IMR-90 (cell line): ENCODE measurements around the gene C16orf90. TPM values are rescaled to one million over a fixed set of nuclear protein-coding genes. Genes with fewer than 3 reads are reported as not detected.

ENCODE experiments used
- ATAC-seq: fragments of 200-7000 bp; cut with Tn5 transposase; 2 replicates; pipeline ENCODE4 v1.9.1; 2020; ENCODE audit warnings: low read depth, mild to moderate bottlenecking, moderate library complexity
- BruUV-seq: library from RNA; stranded (reverse); fragments of 400-500 nt; replicated peaks from 2 replicates; lab custom pipeline; 2021; lab: Mats Ljungman, UMichigan
- CTCF ChIA-PET: fragments of 300-600 bp; formaldehyde crosslinking; extraction: SDS; loops from one replicate; lab custom pipeline; 2021; ENCODE audit warnings: antibody characterized with exemption; lab: Yijun Ruan, JAX
- POLR2A ChIA-PET: fragments of 300-600 bp; sonication (Branson Sonifier 250); formaldehyde crosslinking; loops from one replicate; lab custom pipeline; 2022; ENCODE audit warnings: antibody characterized with exemption; ENCODE audit not compliant: unreplicated experiment; lab: Charles Lee
- DNase-seq: peaks from one replicate; pipeline ENCODE4 v3.0.0; 2013
- H2AFZ ChIP-seq: replicated peaks from 2 replicates; pipeline ENCODE3; 2013; ENCODE audit warnings: low read length, mild to moderate bottlenecking; ENCODE audit not compliant: poor library complexity
- H2AK5ac ChIP-seq: 2 replicates; pipeline ENCODE4 v1.6.1; 2013; ENCODE audit warnings: low read depth, low read length, inconsistent platforms
- H2AK9ac ChIP-seq: replicated peaks from 2 replicates; pipeline ENCODE3; 2013; ENCODE audit warnings: mild to moderate bottlenecking, low read depth, low read length, moderate library complexity; ENCODE audit not compliant: poor library complexity
- H2BK120ac ChIP-seq: 2 replicates; pipeline ENCODE4 v1.6.1; 2013; ENCODE audit warnings: low read depth, low read length, inconsistent platforms
- H2BK15ac ChIP-seq: 3 replicates; pipeline ENCODE4 v1.6.1; 2013; ENCODE audit warnings: low read depth, low read length, inconsistent platforms
- H2BK20ac ChIP-seq: 2 replicates; pipeline ENCODE4 v1.6.1; 2013; ENCODE audit warnings: low read depth, mild to moderate bottlenecking, inconsistent platforms, low read length, moderate library complexity
- H2BK5ac ChIP-seq: 2 replicates; pipeline ENCODE4 v1.6.1; 2013; ENCODE audit warnings: mild to moderate bottlenecking, low read depth, low read length, inconsistent platforms; ENCODE audit not compliant: poor library complexity, severe bottlenecking
- H3K14ac ChIP-seq: replicated peaks from 2 replicates; pipeline ENCODE4 v1.6.1; 2013; ENCODE audit warnings: low read depth, low read length, inconsistent platforms
- H3K18ac ChIP-seq: 2 replicates; pipeline ENCODE4 v1.6.1; 2013; ENCODE audit warnings: low read depth, low read length, control low read depth
- H3K23ac ChIP-seq: 2 replicates; pipeline ENCODE4 v1.6.1; 2013; ENCODE audit warnings: low read depth, low read length, inconsistent platforms
- H3K27ac ChIP-seq: 2 replicates; pipeline ENCODE4 v1.5.1; 2013; ENCODE audit warnings: mild to moderate bottlenecking, control low read depth, low read length; ENCODE audit not compliant: insufficient read depth
- H3K27me3 ChIP-seq: 2 replicates; pipeline ENCODE4 v1.6.1; 2013; ENCODE audit warnings: low read length; ENCODE audit not compliant: control insufficient read depth, insufficient read depth
- H3K36me3 ChIP-seq: 2 replicates; pipeline ENCODE4 v1.6.1; 2013; ENCODE audit warnings: low read length, mixed read lengths; ENCODE audit not compliant: control insufficient read depth, insufficient read depth
- H3K4ac ChIP-seq: 2 replicates; pipeline ENCODE4 v1.6.1; 2013; ENCODE audit warnings: low read depth, low read length, inconsistent platforms
- H3K4me1 ChIP-seq: 2 replicates; pipeline ENCODE4 v1.6.1; 2013; ENCODE audit warnings: low read length, mixed read lengths; ENCODE audit not compliant: control insufficient read depth, insufficient read depth
- H3K4me2 ChIP-seq: 2 replicates; pipeline ENCODE4 v1.6.1; 2013; ENCODE audit warnings: low read depth, mild to moderate bottlenecking, control low read depth, low read length, moderate library complexity
- H3K4me3 ChIP-seq: 2 replicates; pipeline ENCODE4 v1.5.1; 2013; ENCODE audit warnings: low read depth, mild to moderate bottlenecking, control low read depth, low read length, moderate library complexity; ENCODE audit not compliant: insufficient read depth
- H3K56ac ChIP-seq: 2 replicates; pipeline ENCODE4 v1.6.1; 2013; ENCODE audit warnings: low read length, inconsistent platforms; ENCODE audit not compliant: insufficient read depth; ENCODE audit errors: extremely low read depth
- H3K79me1 ChIP-seq, 2 experiments: 2 replicates each; pipeline ENCODE4 v1.6.1; 2013; ENCODE audit warnings: low read length in 2 of 2, inconsistent platforms in 1 of 2, low read depth in 1 of 2
- H3K9ac ChIP-seq: 2 replicates; pipeline ENCODE4 v1.6.1; 2013; ENCODE audit warnings: low read depth, low read length, control low read depth
- H3K9me1 ChIP-seq: 2 replicates; pipeline ENCODE4 v1.6.1; 2013; ENCODE audit warnings: low read length, inconsistent platforms; ENCODE audit not compliant: insufficient read depth
- H3K9me3 ChIP-seq: 2 replicates; pipeline ENCODE4 v1.6.1; 2013; ENCODE audit warnings: low read length; ENCODE audit not compliant: control insufficient read depth, insufficient read depth
- H4K20me1 ChIP-seq: 2 replicates; pipeline ENCODE4 v1.6.1; 2013; ENCODE audit warnings: low read length, inconsistent platforms; ENCODE audit not compliant: insufficient read depth
- H4K5ac ChIP-seq: 2 replicates; pipeline ENCODE4 v1.6.1; 2013; ENCODE audit warnings: mild to moderate bottlenecking, low read depth, low read length, control low read depth
- H4K8ac ChIP-seq, 2 experiments: 2 replicates each; pipeline ENCODE4 v1.6.1; 2013; ENCODE audit warnings: low read depth in 2 of 2, low read length in 2 of 2, control low read depth in 1 of 2, inconsistent platforms in 1 of 2
- H4K91ac ChIP-seq: 2 replicates; pipeline ENCODE4 v1.6.1; 2013; ENCODE audit warnings: low read depth, low read length, inconsistent platforms; ENCODE audit not compliant: insufficient read depth
- MAFK ChIP-seq: IDR thresholded peaks from 2 replicates; pipeline ENCODE4 v1.6.1; 2012; ENCODE audit warnings: low read depth, low read length, improper control_type of control experiment
- MAZ ChIP-seq: IDR thresholded peaks from 2 replicates; pipeline ENCODE4 v1.6.1; 2012; ENCODE audit warnings: low read depth, mild to moderate bottlenecking, low read length, improper control_type of control experiment, moderate library complexity, borderline replicate concordance
- MXI1 ChIP-seq: IDR thresholded peaks from 2 replicates; pipeline ENCODE4 v1.6.1; 2012; ENCODE audit warnings: low read depth, mild to moderate bottlenecking, low read length, moderate library complexity, borderline replicate concordance
- NFE2L2 ChIP-seq: fragments of 150-350 bp; IDR thresholded peaks from 2 replicates; pipeline ENCODE4 v1.6.1; 2016; ENCODE audit warnings: low read depth, mild to moderate bottlenecking, low read length
- POLR2A ChIP-seq: IDR thresholded peaks from 2 replicates; pipeline ENCODE4 v1.6.1; 2012; ENCODE audit warnings: mild to moderate bottlenecking, low read depth, low read length
- RAD21 ChIP-seq: IDR thresholded peaks from 2 replicates; pipeline ENCODE4 v1.6.1; 2012; ENCODE audit warnings: low read length, improper control_type of control experiment
- RFX5 ChIP-seq: IDR thresholded peaks from 2 replicates; pipeline ENCODE4 v1.8.0; 2012; ENCODE audit warnings: low read depth, mild to moderate bottlenecking, low read length, moderate library complexity
- WGBS, 2 experiments: methylation state at CpG; one replicate each; pipeline versions ENCODE4 v1.1.5 to v1.1.7; 2013; ENCODE audit warnings: missing lambda C conversion rate in 2 of 2; ENCODE audit not compliant: insufficient read length in 1 of 2; ENCODE audit errors: extremely low coverage in 2 of 2; 5-methylcytosine and 5-hydroxymethylcytosine counted together
- dilution Hi-C: fragments of 300-500 bp; cut with HindIII; formaldehyde crosslinking; loops from one replicate; pipeline ENCODE4 v1.14.3; 2018; ENCODE audit warnings: low sequenced_read_pairs; ENCODE audit not compliant: unreplicated experiment
- in situ Hi-C: fragments of 300-500 bp; cut with MboI; formaldehyde crosslinking; loops from 3 replicates; pipeline ENCODE4 v1.14.3; 2019; ENCODE audit warnings: low sequenced_read_pairs, inconsistent platforms, mixed read lengths
- intact Hi-C: fragments of 100-400 bp; cut with micrococcal nuclease; formaldehyde crosslinking; loops from 2 replicates; pipeline ENCODE4 v1.10.0; 2022
- polyA plus RNA-seq, 3 experiments: library from polyadenylated mRNA; depleted of rRNA; stranded (reverse); fragments of >200 nt; gene quantifications; 2 replicates each; pipeline ENCODE4 v1.2.3, GENCODE V29; 2012; ENCODE audit warnings: low replicate concordance in 1 of 3
- total RNA-seq: library from RNA; depleted of rRNA; stranded (reverse); fragments of >200 nt; gene quantifications from 2 replicates; pipeline ENCODE4 v1.2.3, GENCODE V29; 2012

The C16orf90 gene
- total and polyA plus RNA-seq, 2 of the 4 experiments (the other 2 are of a cell fraction), result not detected

GRCh38 chr16:3460121-3460520 is 35.2 kb downstream of the C16orf90 start:
- Histone ChIP-seq H2BK5ac (no peak overlapping the region), H3K56ac (no peak overlapping the region), H3K4me2 (peak overlapping the region; percentile 96; the same call in 1 of the 2 replicates), H2BK20ac (no peak overlapping the region), H3K4ac (no peak overlapping the region), H2BK15ac (no peak overlapping the region), H3K9me3 (no peaks in the 10 kb centered on the region), H3K4me1 (peaks cover 15% of the 10 kb centered on the region), H2AFZ (no peak overlapping the region), H3K14ac (no peak overlapping the region), H2BK120ac (no peak overlapping the region), H3K27me3 (no peaks in the 10 kb centered on the region), H2AK9ac (no peak overlapping the region), H4K20me1 (peaks cover 63% of the 10 kb centered on the region), H3K23ac (no peak overlapping the region), H4K91ac (no peak overlapping the region), H3K27ac (no peak overlapping the region), H4K8ac (no peak overlapping the region), H3K79me1 (peaks cover 14 to 76% of the 10 kb centered on the region in 2 experiments), H3K9me1 (peaks cover 26% of the 10 kb centered on the region), H3K36me3 (no peaks in the 10 kb centered on the region; the same call in 1 of the 2 replicates), H3K18ac (no peak overlapping the region), H3K4me3 (no peak overlapping the region), H3K9ac (no peak overlapping the region), H4K5ac (no peak overlapping the region), H2AK5ac (no peak overlapping the region)
- in situ Hi-C loops, result no loop called here
- dilution Hi-C loops, result no loop called here
- WGBS, 2 experiments, result no CpG with 5 or more reads among the region's 7 CpGs
- CTCF ChIA-PET, result no interaction called here
- no peak for TF ChIP-seq RAD21
- TF ChIP-seq MAFK, result no peak
- no peak for TF ChIP-seq MAZ
- no peak for TF ChIP-seq POLR2A
- TF ChIP-seq NFE2L2, result no peak
- TF ChIP-seq MXI1, result no peak
- no peak for TF ChIP-seq RFX5
- intact Hi-C loops, result no loop called here
- ATAC-seq (no peak), DNase-seq (no peak)
- POLR2A ChIA-PET, result no interaction called here
- no TSS peak for BruUV-seq
